Sciatic nerve (tissue), 2 donors: ENCODE data around the gene CFAP206. TPM values are rescaled to one million over a fixed set of nuclear protein-coding genes. Genes with fewer than 3 reads are reported as not detected.

ENCODE experiments used
- ATAC-seq: fragments of 200-7000 bp; cut with Tn5 transposase; one replicate; pipeline ENCODE4 v1.9.1; 2020; ENCODE audit warnings: mild to moderate bottlenecking, moderate library complexity
- DNase-seq: peaks from one replicate; pipeline ENCODE4 v3.0.0-alpha.2; 2020; ENCODE audit warnings: low spot score
- intact Hi-C: fragments of 100-400 bp; cut with DNase I; formaldehyde crosslinking; loops from one replicate; pipeline ENCODE4 v1.14.2; 2022
- total RNA-seq: library from RNA; stranded (reverse); fragmentation: NEBNext Ultra II Directional; extraction: Animal tissue kit (Norgen Biotek cat#: 25700); gene quantifications from one replicate; pipeline ENCODE4 v1.2.1, GENCODE V29; 2021
- donor health status: DM: no; HTN: no; CAD: no.
- donor health status: DM: no; HTN: no; CAD: no.

Gene CFAP206
- total RNA-seq, 1 donor from 2014 or later = 0.40 TPM

DNA sequence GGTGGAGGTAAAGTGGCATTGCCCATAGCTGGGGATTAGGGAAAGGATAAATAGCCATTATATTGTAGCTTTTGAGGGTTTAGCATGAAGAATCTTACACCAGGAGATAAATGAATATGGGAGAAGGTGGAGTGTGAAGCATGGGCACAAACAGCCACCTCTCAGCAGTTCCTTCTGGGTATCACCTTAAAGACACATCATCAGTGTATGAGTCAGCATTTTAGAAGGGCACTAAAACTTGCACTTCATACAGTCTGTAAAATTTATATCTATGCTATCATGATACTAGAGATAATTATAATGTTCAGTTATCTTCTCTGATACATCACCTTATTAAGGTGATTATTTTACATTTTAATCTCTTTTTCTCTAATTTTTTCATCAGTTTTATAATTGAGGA is 90.3 kb downstream of the CFAP206 start:
- intact Hi-C loops = no loop called here
- no peak for DNase-seq
- ATAC-seq = no peak

DNA sequence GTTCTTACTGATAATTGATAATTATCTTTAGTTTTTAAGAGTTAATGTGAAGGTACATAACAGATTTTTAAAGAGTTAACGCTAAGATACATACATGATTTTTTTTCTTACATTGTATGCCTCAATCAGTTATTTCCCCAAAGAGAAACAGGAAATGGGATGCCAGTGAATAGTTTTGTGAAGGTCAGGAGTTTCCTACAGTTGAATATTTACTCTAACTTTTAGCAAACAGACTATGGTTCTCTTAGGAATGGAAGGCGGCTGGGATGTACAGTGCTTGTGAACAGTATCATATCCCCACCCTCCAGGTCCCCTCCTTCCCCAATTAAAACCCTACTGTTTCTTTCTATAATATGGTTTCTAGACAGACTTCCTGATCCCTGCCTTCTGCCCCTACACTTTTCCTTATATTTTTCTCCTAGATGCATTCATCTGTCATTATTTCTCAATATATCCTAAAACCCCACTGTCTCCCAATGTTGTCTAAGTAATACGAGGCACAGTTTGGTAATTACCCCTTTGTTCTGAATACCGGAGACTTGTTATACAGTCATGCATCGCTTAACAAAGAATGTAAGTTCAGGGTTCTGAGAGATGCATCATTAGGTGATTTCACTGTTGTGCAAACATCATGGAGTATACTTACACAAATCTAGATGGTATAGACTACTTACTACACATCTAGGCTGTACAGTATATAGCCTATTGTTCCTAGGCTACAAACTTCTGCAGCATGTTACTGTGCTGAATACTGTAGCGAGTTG is 94.2 kb downstream of the CFAP206 start:
- DNase-seq (no peak), ATAC-seq (no peak)
- intact Hi-C loops = no loop called here

DNA sequence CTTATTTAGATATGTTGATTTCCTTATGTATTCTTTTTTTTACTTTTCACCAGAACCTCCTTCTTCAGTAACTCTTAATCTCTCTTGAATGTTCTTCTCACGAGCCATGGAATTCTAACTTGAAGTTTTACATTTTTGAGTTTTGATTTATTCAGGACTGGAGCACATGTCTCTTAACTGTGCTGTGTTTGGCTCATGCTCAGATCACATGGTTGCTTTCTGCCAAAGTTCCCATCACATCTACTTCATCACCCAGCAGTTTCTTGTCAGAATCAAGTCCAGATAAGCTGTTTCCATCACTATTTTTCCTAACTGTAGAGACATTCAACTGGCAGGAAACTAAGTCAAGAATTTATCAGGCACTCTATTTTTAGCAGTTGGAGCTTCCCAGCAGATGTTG is 96.7 kb downstream of the CFAP206 start:
- intact Hi-C loops = no loop called here
- no peak for ATAC-seq
- DNase-seq = no peak

Other genes with a start within 250 kb of the CFAP206 start
- gene SMIM8, start 85.4 kb upstream of the CFAP206 start, total RNA-seq = 17.6 TPM
- gene GJB7, start 78.7 kb upstream of the CFAP206 start, total RNA-seq = not detected
- gene C6orf163, start 63.2 kb upstream of the CFAP206 start, total RNA-seq = 4.7 TPM
- gene SLC35A1, start 65.0 kb downstream of the CFAP206 start, total RNA-seq = 32.6 TPM
- 31.9 TPM for gene RARS2, start 182.0 kb downstream of the CFAP206 start, total RNA-seq
- 28.0 TPM for gene ORC3, start 182.2 kb downstream of the CFAP206 start, total RNA-seq